HEK293 (cell line): Measurements from ENCODE around the gene INPP4B.

Experiments
- CTCF ChIA-PET: fragments of 350-600 bp; formaldehyde crosslinking; extraction: SDS; loops from one replicate; lab custom pipeline; 2021; ENCODE audit warnings: antibody characterized with exemption; lab: Yijun Ruan, JAX
- POLR2A ChIA-PET: fragments of 300-600 bp; formaldehyde crosslinking; extraction: SDS; loops from one replicate; lab custom pipeline; 2020; ENCODE audit warnings: antibody characterized with exemption, inconsistent platforms; lab: Yijun Ruan, JAX
- H3K27ac ChIP-seq: fragments of 200-500 bp; sonication (Bioruptor generic); 2 replicates; pipeline ENCODE4 v1.5.1; 2014; ENCODE audit warnings: low read depth, low read length, control low read depth, inconsistent platforms; ENCODE audit errors: extremely low read depth
- H3K36me3 ChIP-seq, 2 experiments: fragments of 200-500 bp in 1 of 2; sonication (Bioruptor generic) in 1 of 2; 1 replicate in 1 of 2; 2 replicates in 1 of 2; pipeline ENCODE4 v1.5.1; 2014 to 2017; ENCODE audit warnings: inconsistent platforms in 2 of 2, low read length in 2 of 2; ENCODE audit not compliant: control insufficient read depth in 2 of 2, insufficient read depth in 1 of 2
- H3K4me1 ChIP-seq: fragments of 200-500 bp; sonication (Bioruptor generic); 2 replicates; pipeline ENCODE4 v1.5.1; 2014; ENCODE audit warnings: mild to moderate bottlenecking, low read length, inconsistent platforms; ENCODE audit not compliant: control insufficient read depth, insufficient read depth
- H3K4me3 ChIP-seq: 2 replicates; pipeline ENCODE4 v1.5.1; 2011; ENCODE audit warnings: low read depth, mild to moderate bottlenecking, control low read depth, low read length, moderate library complexity
- H3K9me3 ChIP-seq: fragments of 200-500 bp; sonication (Bioruptor generic); 2 replicates; pipeline ENCODE4 v1.5.1; 2014; ENCODE audit warnings: low read depth, low read length, inconsistent platforms; ENCODE audit not compliant: control insufficient read depth, insufficient read depth
- ATF2 ChIP-seq: fragments of 450-650 bp; formaldehyde crosslinking; IDR thresholded peaks from 2 replicates; pipeline ENCODE4 v1.5.1; 2016; ENCODE audit warnings: missing biosample characterization, missing genetic modification characterization, low read depth
- HOXD13 ChIP-seq: sonication (generic); formaldehyde crosslinking; IDR thresholded peaks from 2 replicates; pipeline ENCODE4 v1.8.0; 2022; ENCODE audit warnings: missing genetic modification reagents, borderline replicate concordance
- PRDM6 ChIP-seq: fragments of 450-650 bp; formaldehyde crosslinking; IDR thresholded peaks from 2 replicates; pipeline ENCODE4 v1.5.1; 2017; ENCODE audit warnings: missing biosample characterization, missing genetic modification characterization
- SETDB1 ChIP-seq: IDR thresholded peaks from one replicate; pipeline ENCODE4 v1.6.1; 2017; ENCODE audit warnings: mild to moderate bottlenecking, low read length, moderate library complexity, mixed read lengths; ENCODE audit not compliant: insufficient read length
- ZBTB49 ChIP-seq: fragments of 450-650 bp; formaldehyde crosslinking; IDR thresholded peaks from 2 replicates; pipeline ENCODE4 v1.5.1; 2016; ENCODE audit warnings: missing biosample characterization, missing genetic modification characterization, low read depth
- ZBTB8A ChIP-seq: fragments of 450-650 bp; formaldehyde crosslinking; IDR thresholded peaks from 2 replicates; pipeline ENCODE4 v1.5.1; 2016; ENCODE audit warnings: missing biosample characterization, missing genetic modification characterization
- ZNF114 ChIP-seq: fragments of 450-650 bp; formaldehyde crosslinking; IDR thresholded peaks from 2 replicates; pipeline ENCODE4 v1.5.0; 2017; ENCODE audit warnings: missing biosample characterization, missing genetic modification characterization
- ZNF19 ChIP-seq: fragments of 450-650 bp; formaldehyde crosslinking; IDR thresholded peaks from 2 replicates; pipeline ENCODE4; 2016; ENCODE audit warnings: missing biosample characterization, missing genetic modification characterization, low read depth
- ZNF211 ChIP-seq: fragments of 450-650 bp; formaldehyde crosslinking; IDR thresholded peaks from 2 replicates; pipeline ENCODE4 v1.5.1; 2016; ENCODE audit warnings: low read depth, missing biosample characterization, missing genetic modification characterization
- ZNF510 ChIP-seq: fragments of 450-650 bp; formaldehyde crosslinking; IDR thresholded peaks from 2 replicates; pipeline ENCODE4 v1.5.1; 2018; ENCODE audit warnings: mild to moderate bottlenecking, missing genetic modification characterization, missing biosample characterization; ENCODE audit not compliant: insufficient replicate concordance
- ZNF624 ChIP-seq: fragments of 450-650 bp; formaldehyde crosslinking; IDR thresholded peaks from 2 replicates; pipeline ENCODE4 v1.5.1; 2017; ENCODE audit warnings: missing biosample characterization, missing genetic modification characterization
- ZNF785 ChIP-seq: fragments of 450-650 bp; formaldehyde crosslinking; IDR thresholded peaks from 2 replicates; pipeline ENCODE4 v1.5.1; 2016; ENCODE audit warnings: missing biosample characterization, missing genetic modification characterization
- ZNF843 ChIP-seq: fragments of 450-650 bp; formaldehyde crosslinking; IDR thresholded peaks from 2 replicates; pipeline ENCODE4 v1.5.1; 2016; ENCODE audit warnings: missing biosample characterization, missing genetic modification characterization
- ZSCAN30 ChIP-seq: fragments of 450-650 bp; IDR thresholded peaks from 2 replicates; pipeline ENCODE4 v1.5.1; 2018; ENCODE audit warnings: missing biosample characterization, mild to moderate bottlenecking, missing genetic modification characterization, moderate library complexity
- ZXDB ChIP-seq: fragments of 450-650 bp; formaldehyde crosslinking; IDR thresholded peaks from 2 replicates; pipeline ENCODE4 v1.5.1; 2016; ENCODE audit warnings: missing biosample characterization, missing genetic modification characterization
- TF ChIP-seq, protein P1 (sequence below): fragments of 450-650 bp; formaldehyde crosslinking; IDR thresholded peaks from 2 replicates; pipeline ENCODE4 v1.5.1; 2016; ENCODE audit warnings: missing biosample characterization, missing genetic modification characterization
- TF ChIP-seq, protein P2 (sequence below): fragments of 450-650 bp; formaldehyde crosslinking; IDR thresholded peaks from 2 replicates; pipeline ENCODE4 v1.5.1; 2016; ENCODE audit warnings: missing biosample characterization, missing genetic modification characterization
- TF ChIP-seq, protein P3 (sequence below): fragments of 450-650 bp; formaldehyde crosslinking; IDR thresholded peaks from 2 replicates; pipeline ENCODE4 v1.5.1; 2017; ENCODE audit warnings: missing biosample characterization, missing genetic modification characterization

INPP4B gene

DNA sequence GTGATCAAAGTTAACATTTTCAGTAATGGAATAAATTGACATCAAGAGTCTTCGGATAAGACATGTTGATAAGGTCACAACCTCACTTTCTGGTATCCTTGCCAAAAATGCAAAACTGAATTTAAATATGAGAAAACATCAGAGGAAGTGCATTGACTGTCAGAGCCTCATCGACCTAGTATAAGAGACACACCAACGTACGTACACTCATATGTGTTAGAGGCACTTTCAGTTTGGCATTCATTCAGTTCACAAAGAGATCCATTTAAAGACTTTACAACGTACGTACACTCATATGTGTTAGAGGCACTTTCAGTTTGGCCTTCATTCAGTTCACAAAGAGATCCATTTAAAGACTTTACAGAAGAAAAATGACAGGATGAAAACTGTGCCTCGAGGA, 280.3 kb downstream of the INPP4B start:
- no peak for TF ChIP-seq SETDB1
- TF ChIP-seq, all 188 proteins: peak for 0
- Histone ChIP-seq H3K27ac (no peak overlapping the region), H3K4me3 (no peak overlapping the region), H3K4me1 (no peaks in the 10 kb centered on the region), H3K36me3 (no peaks in the 10 kb centered on the region), H3K9me3 (no peaks in the 10 kb centered on the region)
- ChIA-PET CTCF (no interaction called here), POLR2A (no interaction called here)

- ChIA-PET CTCF (interaction anchor here (0.5 kb wide), 1 partner anchor 18 kb away, joined by 3 read pairs; no protein-coding TSS in a partner anchor), POLR2A (no interaction called here)
- Histone ChIP-seq H3K36me3 (no peaks in the 10 kb centered on the region), H3K4me3 (no peak overlapping the region), H3K27ac (no peak overlapping the region), H3K9me3 (no peaks in the 10 kb centered on the region), H3K4me1 (no peaks in the 10 kb centered on the region; the same call in 1 of the 2 replicates)
- TF ChIP-seq ZBTB8A (tag by site-specific recombination): no peak
- TF ChIP-seq, protein P1, sequence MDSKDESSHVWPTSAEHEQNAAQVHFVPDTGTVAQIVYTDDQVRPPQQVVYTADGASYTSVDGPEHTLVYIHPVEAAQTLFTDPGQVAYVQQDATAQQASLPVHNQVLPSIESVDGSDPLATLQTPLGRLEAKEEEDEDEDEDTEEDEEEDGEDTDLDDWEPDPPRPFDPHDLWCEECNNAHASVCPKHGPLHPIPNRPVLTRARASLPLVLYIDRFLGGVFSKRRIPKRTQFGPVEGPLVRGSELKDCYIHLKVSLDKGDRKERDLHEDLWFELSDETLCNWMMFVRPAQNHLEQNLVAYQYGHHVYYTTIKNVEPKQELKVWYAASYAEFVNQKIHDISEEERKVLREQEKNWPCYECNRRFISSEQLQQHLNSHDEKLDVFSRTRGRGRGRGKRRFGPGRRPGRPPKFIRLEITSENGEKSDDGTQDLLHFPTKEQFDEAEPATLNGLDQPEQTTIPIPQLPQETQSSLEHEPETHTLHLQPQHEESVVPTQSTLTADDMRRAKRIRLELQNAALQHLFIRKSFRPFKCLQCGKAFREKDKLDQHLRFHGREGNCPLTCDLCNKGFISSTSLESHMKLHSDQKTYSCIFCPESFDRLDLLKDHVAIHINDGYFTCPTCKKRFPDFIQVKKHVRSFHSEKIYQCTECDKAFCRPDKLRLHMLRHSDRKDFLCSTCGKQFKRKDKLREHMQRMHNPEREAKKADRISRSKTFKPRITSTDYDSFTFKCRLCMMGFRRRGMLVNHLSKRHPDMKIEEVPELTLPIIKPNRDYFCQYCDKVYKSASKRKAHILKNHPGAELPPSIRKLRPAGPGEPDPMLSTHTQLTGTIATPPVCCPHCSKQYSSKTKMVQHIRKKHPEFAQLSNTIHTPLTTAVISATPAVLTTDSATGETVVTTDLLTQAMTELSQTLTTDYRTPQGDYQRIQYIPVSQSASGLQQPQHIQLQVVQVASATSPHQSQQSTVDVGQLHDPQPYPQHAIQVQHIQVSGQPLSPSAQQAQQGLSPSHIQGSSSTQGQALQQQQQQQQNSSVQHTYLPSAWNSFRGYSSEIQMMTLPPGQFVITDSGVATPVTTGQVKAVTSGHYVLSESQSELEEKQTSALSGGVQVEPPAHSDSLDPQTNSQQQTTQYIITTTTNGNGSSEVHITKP: no peak
- TF ChIP-seq ZNF114 (tag by site-specific recombination): no peak
- TF ChIP-seq ZNF785 (tag by site-specific recombination): no peak
- no peak for TF ChIP-seq PRDM6
- TF ChIP-seq ZNF19: no peak
- no peak for TF ChIP-seq ZNF510 (tag by site-specific recombination)
Measured at GRCh38 chr4:142563682-142564291, 282.3 kb downstream of the INPP4B start.

DNA sequence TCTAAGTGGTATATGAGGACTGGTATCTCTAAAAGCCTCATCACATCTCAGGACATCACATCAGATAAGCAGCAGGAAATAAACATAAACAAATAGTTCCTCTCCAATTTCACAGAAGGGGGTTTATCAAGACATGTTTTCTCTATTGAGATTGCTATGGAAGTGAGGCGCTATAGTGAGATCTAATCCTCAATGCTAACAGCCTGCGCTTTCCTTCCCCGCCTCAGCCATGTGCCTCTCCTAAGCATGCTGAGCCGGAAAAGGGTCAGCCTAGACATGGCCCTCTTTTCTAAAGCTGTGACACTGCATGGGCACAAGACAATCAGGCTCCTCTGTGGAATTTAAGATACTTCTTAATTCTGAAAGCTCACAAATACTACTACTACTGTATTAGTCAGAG, 286.1 kb downstream of the INPP4B start:
- CTCF ChIA-PET: no interaction called here
- no peak for TF ChIP-seq ZBTB49 (tag by site-specific recombination)
- no peak for TF ChIP-seq ZSCAN30 (tag by site-specific recombination)
- TF ChIP-seq ATF2 (tag by site-specific recombination): no peak
- no peak for TF ChIP-seq HOXD13 (CRISPR knock-in tag)
- no peak for TF ChIP-seq ZNF843
- TF ChIP-seq, protein P2, sequence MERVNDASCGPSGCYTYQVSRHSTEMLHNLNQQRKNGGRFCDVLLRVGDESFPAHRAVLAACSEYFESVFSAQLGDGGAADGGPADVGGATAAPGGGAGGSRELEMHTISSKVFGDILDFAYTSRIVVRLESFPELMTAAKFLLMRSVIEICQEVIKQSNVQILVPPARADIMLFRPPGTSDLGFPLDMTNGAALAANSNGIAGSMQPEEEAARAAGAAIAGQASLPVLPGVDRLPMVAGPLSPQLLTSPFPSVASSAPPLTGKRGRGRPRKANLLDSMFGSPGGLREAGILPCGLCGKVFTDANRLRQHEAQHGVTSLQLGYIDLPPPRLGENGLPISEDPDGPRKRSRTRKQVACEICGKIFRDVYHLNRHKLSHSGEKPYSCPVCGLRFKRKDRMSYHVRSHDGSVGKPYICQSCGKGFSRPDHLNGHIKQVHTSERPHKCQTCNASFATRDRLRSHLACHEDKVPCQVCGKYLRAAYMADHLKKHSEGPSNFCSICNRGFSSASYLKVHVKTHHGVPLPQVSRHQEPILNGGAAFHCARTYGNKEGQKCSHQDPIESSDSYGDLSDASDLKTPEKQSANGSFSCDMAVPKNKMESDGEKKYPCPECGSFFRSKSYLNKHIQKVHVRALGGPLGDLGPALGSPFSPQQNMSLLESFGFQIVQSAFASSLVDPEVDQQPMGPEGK: no peak
- TF ChIP-seq ZXDB: no peak
- TF ChIP-seq ZNF624: no peak
- TF ChIP-seq ZNF211 (tag by site-specific recombination): no peak
- TF ChIP-seq, protein P3, sequence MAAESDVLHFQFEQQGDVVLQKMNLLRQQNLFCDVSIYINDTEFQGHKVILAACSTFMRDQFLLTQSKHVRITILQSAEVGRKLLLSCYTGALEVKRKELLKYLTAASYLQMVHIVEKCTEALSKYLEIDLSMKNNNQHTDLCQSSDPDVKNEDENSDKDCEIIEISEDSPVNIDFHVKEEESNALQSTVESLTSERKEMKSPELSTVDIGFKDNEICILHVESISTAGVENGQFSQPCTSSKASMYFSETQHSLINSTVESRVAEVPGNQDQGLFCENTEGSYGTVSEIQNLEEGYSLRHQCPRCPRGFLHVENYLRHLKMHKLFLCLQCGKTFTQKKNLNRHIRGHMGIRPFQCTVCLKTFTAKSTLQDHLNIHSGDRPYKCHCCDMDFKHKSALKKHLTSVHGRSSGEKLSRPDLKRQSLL (tag by site-specific recombination): no peak

More for the DNA sequence above, 286.1 kb downstream of the INPP4B start:
- H3K36me3 ChIP-seq: no peaks in the 10 kb centered on the region
- H3K9me3 ChIP-seq: no peaks in the 10 kb centered on the region
- no peaks in the 10 kb centered on the region; the same call in 1 of the 2 replicates for H3K4me1 ChIP-seq
- no peak overlapping the region for H3K4me3 ChIP-seq
- POLR2A ChIA-PET: no interaction called here
- H3K27ac ChIP-seq: no peak overlapping the region
